HG03460 (cell line): ENCODE measurements around the gene KCNN3.
"Not testable (repeated sequence)": the region's sequence is repeated elsewhere in the genome, so short reads cannot be mapped to it uniquely, and the experiment has no call there.

Experiments used
- ATAC-seq: cut with Tn5 transposase; IDR thresholded peaks from one replicate; pipeline ENCODE4 v1.9.1; 2021; ENCODE audit not compliant: unreplicated experiment

Gene KCNN3

DNA sequence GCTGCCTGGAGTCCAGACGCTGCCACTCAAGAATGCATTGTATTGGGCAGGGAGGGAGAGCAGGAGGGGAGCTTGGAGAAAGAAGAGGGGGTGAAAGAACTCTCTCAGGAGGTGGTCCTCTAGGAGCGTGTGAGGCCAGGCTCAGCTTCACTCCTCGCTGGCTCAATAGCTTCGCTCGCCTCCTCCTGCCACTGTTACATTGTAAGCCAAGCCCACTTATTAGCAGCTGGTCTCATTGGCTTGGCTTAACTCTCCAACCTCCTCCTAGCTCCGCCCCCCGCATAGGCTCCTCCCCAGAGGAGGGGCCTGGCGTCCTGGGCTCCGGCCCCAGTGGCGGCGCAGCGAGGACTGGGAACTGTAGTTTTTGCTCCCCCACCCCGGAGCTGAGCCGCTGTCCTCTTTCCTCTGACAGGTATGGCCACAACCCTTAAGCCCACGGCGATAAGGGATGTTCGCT lies at the start of gene KCNN3:
Gene KCNN3 (minus strand): TSS at position 167 of the 457 bp plus-strand sequence. CDS start 317 bp downstream, outside the sequence.
- ATAC-seq, result peak; percentile 77

DNA sequence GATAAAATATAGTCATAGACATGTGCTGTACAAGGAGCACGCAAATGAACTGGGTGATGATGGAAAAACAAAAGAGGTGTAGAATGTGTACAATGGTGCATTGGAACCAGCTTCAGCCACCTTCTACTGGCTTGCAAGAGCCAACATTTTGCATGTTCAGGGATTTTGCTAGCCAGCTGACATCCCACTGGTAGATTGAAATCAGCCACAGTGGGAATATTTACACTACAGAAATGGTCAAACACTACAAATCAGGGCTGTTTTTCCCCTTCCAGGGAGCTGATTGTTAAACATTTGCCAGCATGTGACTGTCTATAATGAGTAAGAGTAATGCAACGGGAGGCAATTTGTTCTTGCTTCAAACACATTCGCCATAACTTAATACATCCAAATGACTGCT lies 43.2 kb upstream of the KCNN3 start:
- no peak for ATAC-seq

DNA sequence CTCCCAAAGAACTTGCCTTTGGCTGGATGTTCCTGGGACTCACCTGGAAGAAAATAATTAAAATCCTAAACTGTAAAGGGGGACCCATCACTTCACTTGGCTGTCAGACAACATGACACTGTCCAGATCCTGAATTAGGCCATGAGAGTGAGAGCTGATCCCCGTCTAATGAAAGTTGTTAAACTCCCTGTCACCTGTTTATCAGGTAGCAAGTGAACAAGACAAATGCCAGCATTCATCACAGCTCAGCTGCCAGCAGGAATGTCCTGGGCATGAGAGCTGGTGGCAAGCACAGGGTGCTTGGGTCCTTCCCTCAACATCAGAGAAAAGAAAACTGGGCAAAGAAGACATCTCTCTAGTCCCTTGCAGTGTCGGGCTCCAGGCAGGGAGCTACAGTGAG lies 42.7 kb upstream of the KCNN3 start:
- ATAC-seq, result no peak

DNA sequence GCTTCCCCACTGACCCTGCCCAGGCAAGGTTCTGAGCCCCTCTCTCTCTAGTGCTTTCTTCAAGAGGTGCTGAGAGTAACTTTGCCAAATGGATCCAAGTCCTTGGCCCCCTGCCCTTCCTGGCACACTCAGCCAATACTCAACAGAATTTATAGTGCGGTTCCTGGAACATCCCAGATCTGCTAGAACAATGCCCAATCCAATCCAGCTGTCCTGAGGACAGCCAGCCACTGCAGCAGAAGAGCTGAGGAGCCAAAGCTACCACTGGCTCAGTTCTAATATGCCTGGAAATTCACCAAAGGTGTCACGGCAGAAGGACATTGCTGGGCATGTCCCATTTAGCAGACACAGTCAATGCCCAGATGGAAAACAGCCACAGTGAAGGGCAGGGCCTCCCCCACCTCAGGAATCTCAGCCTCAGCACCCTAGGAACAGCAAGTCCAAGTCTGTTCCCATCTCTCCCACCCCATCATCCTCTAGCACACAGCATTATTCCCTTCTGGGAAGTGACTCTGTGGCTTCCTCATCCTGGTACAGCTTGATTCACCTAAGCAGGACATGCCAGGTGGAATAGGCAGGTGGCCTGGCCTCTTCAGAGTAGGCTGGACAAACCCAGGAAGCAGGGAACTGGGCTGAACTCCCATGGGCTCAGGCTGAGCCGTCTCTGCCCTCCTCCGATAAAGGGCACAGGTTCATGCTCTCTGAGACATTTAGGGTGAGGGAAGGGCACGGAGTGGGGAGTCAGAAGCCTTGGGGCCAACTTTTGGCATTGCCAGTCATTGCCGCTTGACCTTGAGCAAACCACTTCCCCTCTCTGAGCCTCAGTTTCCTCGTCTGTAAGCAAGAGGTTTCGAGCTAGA lies 41.8 kb upstream of the KCNN3 start:
- no peak for ATAC-seq

DNA sequence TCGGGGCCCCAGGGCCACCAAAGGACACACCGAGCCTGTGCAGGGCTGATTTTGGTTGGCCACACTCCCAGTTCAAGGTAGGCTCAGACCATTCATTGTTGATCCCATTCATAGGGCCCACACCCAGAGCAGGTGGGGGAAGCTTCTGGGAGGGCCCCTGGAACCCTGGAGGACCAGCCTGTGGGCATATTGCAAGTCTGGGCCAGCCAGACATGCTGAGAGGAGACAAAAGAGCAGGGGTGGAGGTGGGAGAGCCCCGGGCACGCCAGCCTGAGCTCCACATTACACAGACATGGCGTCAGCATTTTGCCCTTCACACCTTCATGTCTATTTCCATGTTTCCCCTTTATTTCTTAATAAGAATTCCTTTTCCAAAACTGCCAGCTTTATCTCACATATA lies 40.8 kb upstream of the KCNN3 start:
- no peak for ATAC-seq

DNA sequence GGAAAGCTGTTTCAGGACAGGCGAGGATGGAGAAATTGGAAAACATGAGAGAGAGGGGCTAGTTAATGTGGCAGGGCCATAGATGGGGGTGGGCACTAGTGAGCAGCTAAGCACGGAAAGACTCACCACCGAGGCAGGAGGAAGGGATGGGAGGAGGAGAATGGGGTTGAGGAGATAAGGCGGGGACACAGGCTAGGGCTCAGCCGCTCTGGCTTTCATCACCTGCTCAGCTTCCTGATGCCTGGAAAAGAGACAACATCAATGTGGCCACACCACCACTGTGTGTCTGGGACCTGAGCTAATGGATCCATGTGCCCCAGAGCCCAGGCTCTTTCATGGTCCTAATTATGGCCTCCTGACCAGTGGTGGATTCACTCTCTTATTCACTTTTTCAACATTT lies 38.9 kb upstream of the KCNN3 start:
- ATAC-seq, result no peak

DNA sequence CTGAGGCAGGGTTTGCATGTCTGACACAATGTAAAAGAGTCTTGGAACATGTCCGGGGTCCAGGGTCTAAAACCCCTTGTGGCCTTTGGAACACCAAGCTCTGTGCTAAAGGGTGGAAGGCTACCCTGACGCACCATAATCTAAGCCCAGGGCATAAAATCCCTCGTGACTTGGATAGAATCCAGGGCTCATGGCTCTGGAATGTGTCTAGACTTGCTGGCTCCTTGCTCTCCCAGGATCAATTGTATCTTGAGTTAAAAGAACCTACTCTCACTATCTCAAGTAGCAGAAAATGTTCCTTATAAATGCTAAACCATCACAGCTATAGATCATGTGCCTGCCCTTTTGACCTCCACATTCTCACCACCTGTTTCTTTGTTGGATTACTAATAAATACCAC lies 38.0 kb upstream of the KCNN3 start:
- not testable (repeated sequence) for ATAC-seq

DNA sequence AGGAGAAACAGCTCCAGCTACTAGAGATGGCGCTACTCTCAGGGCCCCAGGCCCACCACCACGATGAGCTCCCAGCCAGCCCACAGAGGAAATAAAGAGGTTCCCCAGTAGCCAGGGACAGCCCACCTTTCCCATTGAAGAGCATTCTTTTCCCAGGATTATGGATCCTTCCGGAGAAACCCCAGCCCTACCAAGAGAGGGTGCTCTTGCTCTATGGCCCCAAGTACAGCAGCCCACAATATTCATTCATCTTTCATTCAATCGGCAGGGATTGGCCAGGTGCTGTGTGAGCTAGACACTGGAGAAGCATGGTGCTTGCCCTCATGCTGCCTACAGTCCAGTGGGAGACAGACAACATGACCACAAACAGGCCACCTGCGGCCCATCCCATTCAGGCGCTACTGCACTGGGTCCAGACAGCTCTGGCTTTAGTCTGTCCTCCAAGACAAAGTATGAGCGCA lies 36.6 kb upstream of the KCNN3 start:
- ATAC-seq, result no peak

DNA sequence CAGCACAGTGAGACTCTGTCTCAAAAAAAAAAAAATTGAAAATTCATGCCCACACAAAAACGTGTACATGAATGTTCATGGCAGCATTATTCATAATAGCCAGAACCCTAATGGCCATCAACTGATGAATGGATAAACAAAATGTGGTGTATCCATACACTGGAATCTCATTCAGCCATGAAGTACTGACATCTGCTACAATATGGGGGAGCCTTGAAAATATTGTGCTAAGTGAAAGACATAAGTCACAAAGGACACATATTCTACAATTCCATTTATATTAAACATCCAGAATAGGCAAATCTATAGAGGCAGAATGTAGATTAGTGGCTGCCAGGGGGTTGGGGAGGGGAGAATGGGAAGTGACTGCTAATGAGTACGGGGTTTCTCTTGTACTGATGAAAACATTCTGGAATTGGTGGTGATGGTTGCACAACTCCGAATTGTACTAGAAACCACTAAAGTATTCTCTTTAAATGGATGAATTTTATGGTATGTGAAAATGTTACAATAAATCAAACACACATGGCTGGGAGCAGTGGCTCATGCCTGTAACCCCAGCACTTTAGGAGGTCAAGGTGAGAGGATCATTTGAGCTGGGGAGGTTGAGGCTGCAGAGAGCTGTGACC lies 33.0 kb upstream of the KCNN3 start:
- ATAC-seq, result no peak

DNA sequence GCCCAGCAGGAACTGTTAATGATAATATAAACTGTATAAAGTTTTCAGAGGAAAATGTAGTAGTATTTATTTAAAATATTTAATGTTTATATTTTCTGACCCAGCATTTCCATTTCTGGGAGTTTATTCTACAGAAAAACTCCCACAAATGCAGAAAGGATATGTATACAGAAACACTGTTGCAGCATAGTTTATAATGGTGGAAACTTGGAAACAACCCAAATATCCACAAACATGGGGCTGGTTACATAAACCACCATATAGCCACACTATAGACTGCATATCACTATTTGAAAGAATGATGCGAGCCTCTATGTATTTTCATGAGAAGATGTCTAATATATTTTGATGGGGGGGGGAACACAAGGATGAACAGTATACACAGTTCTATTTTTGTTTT lies 31.5 kb upstream of the KCNN3 start:
- no peak for ATAC-seq

DNA sequence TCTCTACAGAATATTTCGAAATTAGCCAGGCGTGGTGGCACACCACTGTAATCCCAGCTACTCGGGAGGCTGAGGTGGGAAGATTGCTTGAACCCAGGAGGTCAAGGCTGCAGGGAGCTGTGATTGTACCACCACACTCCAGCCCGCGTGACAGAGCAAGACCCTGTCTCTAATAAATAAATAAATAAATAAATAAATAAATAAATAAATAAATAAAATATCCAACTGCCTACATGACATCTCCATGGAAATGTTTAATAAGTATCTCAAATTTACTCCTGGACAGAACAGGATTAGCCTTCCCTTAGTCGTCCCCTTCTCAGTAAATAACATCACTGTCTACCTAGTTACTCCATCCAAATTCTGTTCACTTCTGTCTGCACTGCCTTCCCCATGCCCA lies 29.0 kb upstream of the KCNN3 start:
- no peak for ATAC-seq

DNA sequence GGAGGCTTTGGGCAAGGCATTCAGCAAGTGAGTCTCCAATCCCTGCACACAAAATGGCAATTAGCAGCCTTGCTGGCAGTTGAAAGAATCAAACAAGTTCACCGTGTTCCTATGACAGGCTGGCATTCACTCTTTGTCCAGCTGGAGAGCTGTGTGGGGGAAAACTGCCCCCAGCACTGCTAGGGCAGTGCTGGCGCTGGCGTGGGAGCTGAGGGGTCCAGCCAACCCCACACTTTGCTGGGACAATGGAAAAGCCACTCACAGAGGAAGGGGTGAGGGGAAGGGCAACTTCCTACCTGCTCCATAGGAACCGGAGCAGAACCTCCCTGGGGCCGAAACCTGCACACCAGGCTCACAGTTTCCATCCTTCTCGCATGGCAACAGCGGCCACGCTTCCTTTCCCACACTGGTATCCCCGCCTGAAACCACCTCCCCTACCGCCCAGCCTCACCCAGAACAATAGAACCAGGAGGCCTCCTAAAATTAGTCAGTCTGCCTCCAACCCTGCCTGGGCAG lies 26.7 kb upstream of the KCNN3 start:
- no peak for ATAC-seq

DNA sequence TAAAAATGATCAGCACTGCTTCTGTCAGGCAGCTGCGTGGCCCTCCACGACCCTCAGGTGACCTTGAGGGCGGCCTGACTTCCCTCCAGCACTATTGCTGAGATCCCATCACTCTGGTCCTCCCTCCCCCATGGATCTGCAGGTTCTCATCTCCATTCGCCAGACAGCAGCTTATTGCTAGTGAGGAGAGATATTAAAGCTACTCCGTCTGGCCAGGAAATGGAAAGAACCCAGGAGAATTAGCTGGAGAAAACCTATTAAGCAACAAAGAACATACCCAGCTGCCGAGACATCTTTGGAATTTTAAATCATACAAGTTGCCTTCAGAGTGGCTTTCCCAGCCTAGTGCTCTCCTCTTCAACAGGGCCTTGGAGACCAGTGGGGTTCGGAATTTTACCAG lies 25.7 kb upstream of the KCNN3 start:
- ATAC-seq, result no peak

DNA sequence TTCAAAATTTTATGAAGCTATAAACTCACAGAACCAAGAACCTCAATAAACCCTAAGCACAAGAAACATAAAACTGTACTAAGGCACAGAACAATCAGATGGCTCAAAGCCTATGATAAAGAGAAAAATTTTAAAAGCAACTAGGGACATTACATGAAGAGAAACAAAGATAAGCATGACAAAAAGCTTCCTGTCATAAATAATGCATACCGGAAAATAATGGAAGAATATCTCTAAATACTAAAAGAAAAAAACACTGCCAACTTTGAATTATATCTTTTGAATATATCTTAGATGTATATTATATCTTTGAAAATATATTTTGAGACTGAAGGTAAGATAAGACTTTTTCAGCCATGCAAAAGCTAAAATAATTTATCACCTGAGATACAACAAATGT lies 21.4 kb upstream of the KCNN3 start:
- ATAC-seq, result no peak

DNA sequence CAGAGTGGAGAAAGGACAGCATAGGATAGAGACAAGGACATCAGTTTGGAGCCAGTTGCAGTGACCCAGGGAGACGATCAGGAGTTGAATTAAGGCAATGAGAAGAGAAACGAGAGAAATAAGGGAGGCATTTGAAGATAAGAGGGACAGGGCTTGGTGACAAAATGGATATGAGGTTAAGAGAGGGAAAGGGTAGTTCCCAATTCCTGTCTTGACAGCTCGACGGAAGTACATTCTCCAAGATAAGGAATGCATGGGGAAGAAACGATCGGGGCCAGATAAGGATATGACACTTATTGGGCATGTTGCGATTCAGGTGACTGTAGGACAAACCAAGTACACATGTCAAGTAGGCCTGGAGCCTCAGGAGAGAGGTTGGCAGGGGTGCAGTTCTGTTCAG lies 18.7 kb upstream of the KCNN3 start:
- ATAC-seq, result no peak

DNA sequence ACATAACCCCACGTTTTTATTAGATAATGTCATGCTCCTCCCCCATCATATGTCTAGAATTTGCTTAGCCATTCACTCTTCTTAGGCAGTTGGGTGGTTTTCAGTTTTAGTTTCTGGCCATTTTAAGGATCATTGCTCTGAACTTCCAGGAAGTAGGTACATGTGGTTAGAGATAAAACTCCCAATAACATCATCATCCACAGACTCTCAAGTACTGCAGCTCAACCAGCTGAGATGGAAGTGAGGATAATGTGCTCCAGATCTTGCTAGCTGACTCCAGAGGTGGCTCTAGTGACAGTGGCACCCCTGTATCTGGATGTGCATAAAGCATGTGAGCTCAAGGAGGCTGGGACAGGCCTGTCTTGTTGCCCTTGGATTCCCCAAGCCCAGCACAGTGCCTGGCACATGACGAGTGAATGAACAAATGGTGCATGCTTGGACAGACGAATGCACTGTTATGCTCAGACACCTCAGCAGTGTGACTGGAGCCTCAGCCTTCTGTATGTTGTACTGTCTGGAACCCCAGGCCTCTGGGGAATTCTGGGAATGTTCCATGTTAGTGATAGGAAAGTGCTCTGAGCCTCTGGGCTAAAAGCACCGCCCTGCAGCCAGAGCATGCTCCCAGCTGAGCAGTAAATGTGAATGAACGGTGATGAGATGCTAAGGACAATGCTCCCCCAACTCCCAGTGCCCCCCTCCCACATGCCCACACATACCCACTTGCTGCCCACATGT lies 16.4 kb upstream of the KCNN3 start:
- ATAC-seq, result no peak

DNA sequence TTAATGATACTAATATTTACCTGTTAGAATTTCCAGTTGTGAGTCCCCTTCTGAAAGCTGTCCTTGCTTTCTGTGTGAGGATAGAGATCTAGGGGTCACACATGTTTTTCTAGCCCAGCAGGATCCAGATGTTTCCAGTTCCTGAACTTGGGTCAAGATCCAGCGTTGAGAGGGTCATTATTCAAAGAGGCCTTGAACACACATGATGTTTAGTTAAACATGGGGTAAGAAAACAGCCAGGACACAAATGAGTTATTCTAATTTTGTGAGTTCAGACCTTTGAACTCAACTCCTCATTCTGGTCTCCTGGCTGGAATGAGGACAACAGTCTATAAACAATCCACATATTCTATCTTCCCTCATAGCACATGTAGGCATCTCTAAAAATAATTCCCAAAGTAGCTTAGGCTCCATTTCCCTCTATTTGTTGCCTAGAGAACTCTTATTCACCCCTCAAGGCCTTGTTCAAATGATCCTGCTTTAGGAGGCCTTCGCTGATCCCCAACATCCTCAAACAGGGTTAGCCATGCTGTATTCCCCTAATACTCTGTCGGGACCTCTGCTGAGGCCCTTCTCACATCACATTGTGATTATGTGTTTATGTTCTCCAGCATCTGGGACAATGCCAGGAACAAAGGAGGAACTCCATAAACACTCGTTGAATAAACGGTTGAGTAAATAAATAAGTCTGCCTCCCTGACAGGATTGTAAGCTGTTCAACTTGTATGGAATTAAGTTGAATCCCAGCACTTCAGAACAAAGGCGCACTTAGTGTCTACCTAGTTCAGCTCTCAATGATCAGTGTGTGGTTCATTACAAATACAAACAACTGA lies 15.0 kb upstream of the KCNN3 start:
- no peak for ATAC-seq

DNA sequence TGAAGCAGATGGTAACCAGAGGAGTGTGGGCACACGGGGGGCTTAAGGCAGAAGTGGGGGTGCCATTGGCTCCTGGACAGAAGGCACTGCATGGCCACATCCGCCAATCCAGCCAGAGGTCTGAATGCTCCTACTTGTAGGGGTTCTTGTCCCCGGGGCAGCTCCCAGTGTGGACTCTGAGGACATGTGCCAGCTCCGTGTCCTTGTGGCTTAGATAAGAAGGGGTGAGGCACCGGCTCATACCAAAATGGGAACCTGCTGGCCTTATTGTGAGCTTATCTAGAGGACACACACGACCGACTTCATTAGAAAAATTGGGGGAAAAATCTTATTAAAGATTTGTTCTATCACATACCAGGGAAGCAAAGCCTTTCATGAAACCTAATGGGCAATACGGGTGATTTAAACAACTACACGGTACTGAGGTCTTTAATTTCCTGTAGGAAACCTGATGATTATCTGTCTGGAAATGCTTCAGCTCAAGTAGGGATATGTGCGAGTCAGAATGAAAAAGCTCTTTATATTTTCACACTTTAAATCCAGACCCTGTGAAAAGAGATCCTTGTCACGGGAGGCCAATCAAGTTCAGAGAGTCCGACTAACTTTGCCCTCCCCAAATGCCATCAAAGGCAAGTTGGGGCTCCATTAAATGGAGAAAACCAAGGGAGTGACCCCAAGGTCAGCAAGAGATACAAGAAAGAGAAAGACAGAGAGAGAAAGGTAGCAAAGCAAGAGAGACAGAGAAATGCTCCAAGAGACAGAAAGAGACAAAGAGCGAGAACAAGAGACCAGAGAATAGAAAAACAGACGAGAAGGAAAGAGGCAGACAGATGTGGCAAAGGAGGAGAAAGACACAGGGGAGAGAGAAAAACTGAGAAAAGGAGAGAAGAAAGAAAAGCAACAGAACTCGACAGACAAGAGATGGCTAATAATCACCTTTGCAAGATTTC lies 14.1 kb upstream of the KCNN3 start:
- no peak for ATAC-seq

DNA sequence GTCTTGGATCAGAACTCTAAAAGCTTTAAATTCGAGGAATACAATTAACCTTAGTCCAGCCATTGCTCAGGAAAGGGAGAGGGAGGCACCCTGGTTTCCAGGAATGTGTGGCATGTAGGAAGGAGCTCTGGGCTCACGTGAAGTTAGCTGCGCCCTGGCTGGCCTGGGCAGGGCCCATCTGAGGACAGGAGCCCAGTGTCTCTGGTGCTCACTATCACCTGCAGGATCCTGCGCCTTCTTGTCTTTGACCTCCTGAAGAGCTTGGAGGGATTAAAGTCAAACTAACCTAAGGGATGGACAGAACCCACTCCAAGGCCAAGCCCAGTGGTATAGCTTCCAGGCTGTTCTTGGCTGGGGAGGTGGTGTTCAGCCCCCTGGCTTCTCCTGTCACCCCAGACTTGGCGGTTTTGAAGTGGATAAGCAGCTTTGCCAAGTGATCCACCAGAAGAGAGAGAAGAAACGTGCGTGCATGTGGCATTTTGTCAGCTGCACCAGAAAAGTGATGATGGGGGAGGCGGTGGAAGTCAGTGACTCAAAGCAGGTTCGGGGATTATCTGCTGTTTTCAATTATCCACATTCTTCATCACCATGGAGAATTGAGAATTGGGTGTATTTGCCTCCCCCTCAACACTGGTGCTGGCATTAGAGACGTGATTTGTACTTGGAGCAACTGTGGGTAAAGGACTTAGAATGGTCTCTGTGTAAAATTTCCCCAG lies 11.9 kb upstream of the KCNN3 start:
- ATAC-seq, result no peak
